GM18858 (cell line): Measurements from ENCODE around the gene EMP3.
"Not testable (repeated sequence)": the region's sequence is repeated elsewhere in the genome, so short reads cannot be mapped to it uniquely, and the experiment has no call there.

Experiments
- ATAC-seq: cut with Tn5 transposase; IDR thresholded peaks from one replicate; pipeline ENCODE4 v1.9.1; 2021; ENCODE audit not compliant: unreplicated experiment

EMP3 gene

DNA sequence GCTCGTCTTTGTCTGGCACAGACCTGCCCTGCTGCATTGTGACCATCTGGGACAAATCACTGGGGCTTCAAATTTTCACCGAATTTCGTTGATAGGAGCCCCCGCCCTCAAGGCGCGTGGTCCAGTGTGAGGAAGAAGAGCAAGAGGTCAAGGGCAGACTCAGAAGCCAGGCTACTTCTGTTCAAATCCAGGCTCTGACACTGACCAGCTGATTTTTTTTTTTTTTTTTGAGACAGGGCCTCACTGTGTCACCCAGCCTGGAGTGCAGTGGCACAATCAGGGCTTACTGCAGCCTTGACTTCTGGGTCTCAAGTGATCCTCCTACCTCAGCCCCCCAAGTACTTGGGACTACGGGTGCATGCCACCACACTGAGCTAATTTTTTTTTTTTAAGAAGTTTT, 46.0 kb downstream of the EMP3 start:
- no peak for ATAC-seq

DNA sequence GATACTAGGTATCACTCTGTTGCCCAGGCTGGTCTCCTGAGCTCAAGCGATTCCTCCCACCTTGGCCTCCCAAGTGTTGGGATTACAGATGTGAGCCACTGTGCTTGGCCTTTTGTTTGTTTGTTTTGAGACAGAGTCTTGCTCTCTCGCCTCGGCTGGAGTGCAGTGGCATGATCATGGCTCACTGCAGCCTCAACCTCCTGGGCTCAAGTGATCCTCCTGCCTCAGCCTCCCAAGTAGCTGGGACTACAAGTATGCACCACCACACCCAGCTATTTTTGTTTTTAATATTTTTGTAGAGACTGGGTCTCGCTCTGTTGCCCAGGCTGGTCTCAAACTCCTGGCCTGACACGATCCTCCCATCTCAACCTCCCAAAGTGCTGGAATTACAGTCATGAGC, 46.4 kb downstream of the EMP3 start:
- not testable (repeated sequence) for ATAC-seq

DNA sequence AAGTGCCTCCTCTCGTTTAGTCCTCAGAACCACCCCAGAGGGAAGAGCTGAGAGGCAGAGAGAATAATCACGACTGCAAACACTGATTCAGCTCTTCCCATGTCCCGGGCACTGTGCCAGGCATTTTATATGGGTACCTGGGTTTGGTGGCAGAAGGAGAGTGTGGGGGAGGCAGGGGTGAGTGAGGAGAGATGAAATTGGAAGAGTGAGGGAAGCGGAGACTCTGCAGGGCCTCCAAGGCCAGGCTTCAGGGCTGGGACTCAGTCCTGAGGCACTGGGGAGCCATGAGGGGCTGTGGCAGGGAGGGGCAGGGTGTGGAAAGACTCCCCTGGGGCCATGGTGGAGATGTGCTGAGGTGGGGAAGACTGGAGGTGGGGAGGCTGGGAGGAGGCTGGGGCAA, 47.6 kb downstream of the EMP3 start:
- ATAC-seq, result no peak

DNA sequence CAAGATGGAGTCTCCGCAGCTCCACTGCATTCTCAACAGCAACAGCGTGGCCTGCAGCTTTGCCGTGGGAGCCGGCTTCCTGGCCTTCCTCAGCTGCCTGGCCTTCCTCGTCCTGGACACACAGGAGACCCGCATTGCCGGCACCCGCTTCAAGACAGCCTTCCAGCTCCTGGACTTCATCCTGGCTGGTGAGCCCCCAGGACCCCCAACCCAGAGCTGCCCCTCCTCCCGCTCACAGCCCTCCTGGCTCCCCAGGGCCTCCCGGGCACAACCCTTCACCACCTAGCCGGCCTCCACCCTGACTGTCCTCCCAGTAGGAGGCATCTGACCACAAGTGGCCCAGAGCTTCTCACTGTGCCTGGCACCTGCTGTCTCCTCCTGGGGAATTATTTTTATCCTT, 48.2 kb downstream of the EMP3 start:
- no peak for ATAC-seq

DNA sequence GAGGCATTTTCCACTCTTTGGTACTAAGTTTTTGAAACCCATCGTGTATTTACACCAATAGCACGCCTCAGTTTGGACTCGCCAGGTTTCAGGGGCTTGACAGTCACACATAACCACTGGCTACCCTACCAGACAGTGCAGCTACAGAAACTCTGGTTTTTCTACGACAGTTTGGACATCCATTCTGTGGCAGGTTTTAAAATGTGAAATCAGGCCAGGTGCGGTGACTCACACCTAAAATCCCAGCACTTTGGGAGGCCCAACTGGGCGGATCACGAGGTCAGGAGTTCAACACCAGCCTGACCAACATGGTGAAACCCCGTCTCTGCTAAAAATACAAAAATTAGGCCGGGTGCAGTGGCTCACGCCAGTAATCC, 52.8 kb downstream of the EMP3 start:
- no peak for ATAC-seq

DNA sequence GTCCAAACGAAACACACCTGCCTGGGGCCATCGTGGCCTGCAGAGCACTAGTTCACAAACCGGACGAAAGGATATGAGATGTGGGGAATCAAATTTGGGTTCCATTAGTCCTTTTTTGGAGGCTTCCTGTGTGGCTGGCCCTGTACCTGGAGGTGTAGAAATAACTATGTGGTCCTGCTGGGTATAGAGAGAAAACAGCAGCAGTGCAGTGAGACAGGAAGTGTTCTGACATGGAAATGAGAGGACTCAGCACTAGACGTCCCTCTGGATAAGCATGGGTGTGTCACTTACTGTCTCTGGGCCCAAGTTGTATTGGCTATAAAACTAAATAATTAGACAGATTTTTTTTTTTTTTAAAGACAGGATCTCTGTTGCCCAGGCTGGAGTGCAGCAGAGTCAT, 53.7 kb downstream of the EMP3 start:
- no peak for ATAC-seq
